ENCODE results near the gene FBXO38.

The FBXO38 gene

DNA sequence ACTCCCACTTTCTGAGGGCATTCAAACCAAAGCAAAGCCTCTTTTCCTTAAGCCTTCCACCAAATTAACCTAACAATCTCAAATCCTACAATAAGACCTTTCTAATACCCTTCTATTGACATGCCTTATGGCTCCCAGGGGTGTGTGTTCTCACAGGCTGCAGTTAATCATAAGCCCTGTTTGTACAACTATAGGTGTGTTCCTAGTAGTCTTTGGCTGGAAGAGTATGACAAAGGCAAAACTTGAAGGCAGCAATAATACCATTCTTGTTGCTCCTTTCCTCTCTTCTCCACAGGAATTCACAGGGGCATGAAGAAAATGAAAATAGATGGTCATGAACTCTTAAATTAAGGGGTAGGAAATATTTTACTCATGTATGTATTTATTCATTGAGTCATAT, 10.9 kb upstream of the FBXO38 start:
- TF ChIP-seq, protein P1, sequence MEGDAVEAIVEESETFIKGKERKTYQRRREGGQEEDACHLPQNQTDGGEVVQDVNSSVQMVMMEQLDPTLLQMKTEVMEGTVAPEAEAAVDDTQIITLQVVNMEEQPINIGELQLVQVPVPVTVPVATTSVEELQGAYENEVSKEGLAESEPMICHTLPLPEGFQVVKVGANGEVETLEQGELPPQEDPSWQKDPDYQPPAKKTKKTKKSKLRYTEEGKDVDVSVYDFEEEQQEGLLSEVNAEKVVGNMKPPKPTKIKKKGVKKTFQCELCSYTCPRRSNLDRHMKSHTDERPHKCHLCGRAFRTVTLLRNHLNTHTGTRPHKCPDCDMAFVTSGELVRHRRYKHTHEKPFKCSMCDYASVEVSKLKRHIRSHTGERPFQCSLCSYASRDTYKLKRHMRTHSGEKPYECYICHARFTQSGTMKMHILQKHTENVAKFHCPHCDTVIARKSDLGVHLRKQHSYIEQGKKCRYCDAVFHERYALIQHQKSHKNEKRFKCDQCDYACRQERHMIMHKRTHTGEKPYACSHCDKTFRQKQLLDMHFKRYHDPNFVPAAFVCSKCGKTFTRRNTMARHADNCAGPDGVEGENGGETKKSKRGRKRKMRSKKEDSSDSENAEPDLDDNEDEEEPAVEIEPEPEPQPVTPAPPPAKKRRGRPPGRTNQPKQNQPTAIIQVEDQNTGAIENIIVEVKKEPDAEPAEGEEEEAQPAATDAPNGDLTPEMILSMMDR (IDR thresholded peaks at IDR 0.05; ENCODE audit: borderline replicate concordance, insufficient read depth, low read depth, low read length): no peak
- H3K4me3 ChIP-seq (ENCODE audit: low read depth, low read length): no peak overlapping the region

DNA sequence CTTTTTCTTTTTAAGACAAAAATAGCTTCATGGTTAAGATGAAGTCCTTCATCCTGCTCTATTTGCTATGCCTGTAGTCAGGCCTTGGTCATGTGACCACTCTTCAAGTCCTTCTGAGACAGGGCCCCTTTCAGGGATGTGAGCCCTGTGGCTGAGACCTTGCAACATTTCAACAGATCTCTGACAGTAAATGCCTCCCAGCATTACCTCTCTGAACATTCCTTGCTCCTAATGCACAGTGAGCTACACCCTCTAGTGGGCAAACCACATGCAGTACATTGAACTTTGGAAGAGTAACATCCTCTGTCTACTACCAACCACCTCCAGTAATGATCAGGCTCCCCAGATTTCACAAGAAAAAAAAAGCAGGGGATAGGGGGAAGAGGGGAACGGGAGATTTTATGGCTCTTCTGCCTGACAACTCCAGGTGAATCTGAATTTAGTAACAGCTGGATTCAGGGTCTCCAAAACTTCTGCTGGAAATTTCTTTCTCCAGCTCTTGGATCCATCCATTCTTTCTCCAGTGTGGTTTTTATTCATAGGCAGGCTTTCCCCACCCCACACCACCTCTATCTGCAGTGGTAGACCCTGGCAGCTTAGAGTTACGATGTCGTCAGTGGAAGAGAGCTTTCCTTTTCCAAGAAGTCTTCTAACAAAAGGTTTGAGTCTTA, 8.9 kb upstream of the FBXO38 start:
- no peak overlapping the region for H3K4me3 ChIP-seq (ENCODE audit: low read depth, low read length)
- TF ChIP-seq, protein P1 (IDR thresholded peaks at IDR 0.05; ENCODE audit: borderline replicate concordance, insufficient read depth, low read depth, low read length): peak; percentile 66; the same call in 1 of the 2 replicates

GRCh38 chr5:148376198-148376597, 7.6 kb upstream of the FBXO38 start:
- H3K4me3 ChIP-seq (ENCODE audit: low read depth, low read length): no peak overlapping the region
- TF ChIP-seq, protein P1 (IDR thresholded peaks at IDR 0.05; ENCODE audit: borderline replicate concordance, insufficient read depth, low read depth, low read length): no peak

DNA sequence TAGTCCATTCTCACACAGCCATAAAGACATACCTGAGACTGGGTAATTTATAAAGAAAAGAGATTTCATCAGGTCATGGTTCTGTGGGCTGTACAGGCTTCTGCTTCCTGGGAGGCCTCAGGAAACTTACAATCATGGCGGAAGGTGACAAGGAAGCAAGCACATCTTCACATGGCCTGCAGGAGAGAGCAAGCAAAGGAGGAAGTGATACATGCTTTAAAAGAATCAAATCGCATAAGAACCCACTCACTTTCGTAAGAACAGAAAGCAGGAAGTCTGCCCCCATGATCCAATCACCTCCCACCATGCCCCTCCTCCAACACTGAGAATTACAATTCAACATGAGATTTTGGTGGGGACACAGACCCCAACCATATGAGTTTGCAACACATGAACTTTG, 5.1 kb upstream of the FBXO38 start:
- TF ChIP-seq, protein P1 (IDR thresholded peaks at IDR 0.05; ENCODE audit: borderline replicate concordance, insufficient read depth, low read depth, low read length): no peak
- no peak overlapping the region for H3K4me3 ChIP-seq (ENCODE audit: low read depth, low read length)

GRCh38 chr5:148379340-148379739, 4.4 kb upstream of the FBXO38 start:
- TF ChIP-seq, protein P1 (IDR thresholded peaks at IDR 0.05; ENCODE audit: borderline replicate concordance, insufficient read depth, low read depth, low read length): no peak
- H3K4me3 ChIP-seq (ENCODE audit: low read depth, low read length): no peak overlapping the region

GRCh38 chr5:148381906-148382305, 1.9 kb upstream of the FBXO38 start:
- TF ChIP-seq, protein P1 (IDR thresholded peaks at IDR 0.05; ENCODE audit: borderline replicate concordance, insufficient read depth, low read depth, low read length): no peak
- H3K4me3 ChIP-seq (ENCODE audit: low read depth, low read length): no peak overlapping the region

GRCh38 chr5:148382961-148383360, 797 bp upstream of the FBXO38 start:
- H3K4me3 ChIP-seq (ENCODE audit: low read depth, low read length): peak overlapping the region; percentile 80
- TF ChIP-seq, protein P1 (IDR thresholded peaks at IDR 0.05; ENCODE audit: borderline replicate concordance, insufficient read depth, low read depth, low read length): no peak

All from GM12875 (cell line).